ENCODE measurements around the gene MDGA2.
"Not testable (repeated sequence)": the region's sequence is repeated elsewhere in the genome, so short reads cannot be mapped to it uniquely, and the experiment has no call there.

Gene MDGA2

GRCh38 chr14:46964378-46964777, 711.0 kb downstream of the MDGA2 start:
- no peak for DNase-seq (ENCODE audit: low spot score)

GRCh38 chr14:46951103-46951502, 724.3 kb downstream of the MDGA2 start:
- DNase-seq (ENCODE audit: low spot score), result no peak

- DNase-seq (ENCODE audit: low spot score), result no peak
Observed at GRCh38 chr14:46940611-46941010, 734.8 kb downstream of the MDGA2 start.

GRCh38 chr14:46920542-46920941, 754.9 kb downstream of the MDGA2 start:
- DNase-seq (ENCODE audit: low spot score), result no peak

- not testable (repeated sequence) for DNase-seq (ENCODE audit: low spot score)
Observed at GRCh38 chr14:46915539-46915938, 759.9 kb downstream of the MDGA2 start.

DNA sequence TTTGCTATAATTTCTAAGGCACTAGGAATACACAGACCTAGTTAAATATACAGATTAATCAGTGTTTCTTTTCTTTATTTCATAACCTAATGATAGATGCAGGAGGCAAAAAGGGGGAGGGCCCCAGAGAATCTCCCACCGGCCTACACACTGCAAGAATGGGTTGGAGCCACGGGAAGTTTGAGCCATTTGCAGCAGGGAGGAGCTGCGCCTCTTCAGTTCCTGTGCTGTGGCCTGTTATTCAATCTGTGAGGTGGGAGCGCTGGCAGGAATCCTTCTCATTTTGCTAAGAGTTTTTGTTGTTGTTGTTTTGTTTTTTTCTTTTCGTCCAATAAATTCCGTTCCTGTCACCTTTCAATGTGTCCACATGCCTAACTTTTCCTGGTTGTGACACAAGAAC, 772.6 kb downstream of the MDGA2 start:
- no peak for DNase-seq (ENCODE audit: low spot score)

- DNase-seq (ENCODE audit: low spot score), result no peak
Observed at GRCh38 chr14:46894476-46894875, 780.9 kb downstream of the MDGA2 start.

- DNase-seq (ENCODE audit: low spot score), result no peak
Observed at GRCh38 chr14:46887144-46887543, 788.3 kb downstream of the MDGA2 start.

GRCh38 chr14:46885566-46885965, 789.8 kb downstream of the MDGA2 start:
- no peak for DNase-seq (ENCODE audit: low spot score)

GRCh38 chr14:46861753-46862152, 813.7 kb downstream of the MDGA2 start:
- no peak for DNase-seq (ENCODE audit: low spot score)

GRCh38 chr14:46840944-46841720, 834.3 kb downstream of the MDGA2 start:
- no peak for DNase-seq (ENCODE audit: low spot score)

- DNase-seq (ENCODE audit: low spot score), result no peak
Observed at GRCh38 chr14:46820291-46820690, 855.1 kb downstream of the MDGA2 start.

DNA sequence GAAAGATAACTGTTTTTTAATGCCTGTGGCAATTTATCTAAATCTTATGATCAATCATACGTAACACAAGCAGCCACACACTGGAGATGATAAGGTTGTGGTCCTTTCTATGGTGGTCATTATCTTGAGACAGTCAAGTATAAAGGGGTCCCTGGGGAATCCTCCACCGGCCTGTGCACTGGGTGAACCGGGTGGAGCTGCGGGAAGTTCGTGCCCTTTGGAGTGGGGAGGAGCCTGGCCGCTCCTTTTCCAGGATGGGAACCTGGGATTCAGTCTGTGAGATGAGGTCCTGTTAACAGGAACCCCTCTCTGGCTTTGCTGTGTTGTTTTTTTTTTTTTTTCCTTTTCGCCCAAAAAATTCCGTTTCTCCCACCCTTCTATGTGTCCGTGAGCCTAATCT, 856.3 kb downstream of the MDGA2 start:
- no peak for DNase-seq (ENCODE audit: low spot score)

- no peak for DNase-seq (ENCODE audit: low spot score)
Observed at GRCh38 chr14:46818147-46818546, 857.3 kb downstream of the MDGA2 start.

- no peak for DNase-seq (ENCODE audit: low spot score)
Observed at GRCh38 chr14:46793144-46793543, 882.3 kb downstream of the MDGA2 start.

Small RNA genes within 50 kb of the gene (small RNA-seq; reads per million reads assigned to genes)
- gene RF00402, result 0 reads per million in 2 experiments

Data from SK-N-DZ (cell line).